GM03348 (cell line): Measurements from ENCODE around the gene ST8SIA4.

Experiments
- DNase-seq: peaks from one replicate; pipeline ENCODE4 v3.0.0; 2012; ENCODE audit warnings: low spot score

ST8SIA4 gene

DNA sequence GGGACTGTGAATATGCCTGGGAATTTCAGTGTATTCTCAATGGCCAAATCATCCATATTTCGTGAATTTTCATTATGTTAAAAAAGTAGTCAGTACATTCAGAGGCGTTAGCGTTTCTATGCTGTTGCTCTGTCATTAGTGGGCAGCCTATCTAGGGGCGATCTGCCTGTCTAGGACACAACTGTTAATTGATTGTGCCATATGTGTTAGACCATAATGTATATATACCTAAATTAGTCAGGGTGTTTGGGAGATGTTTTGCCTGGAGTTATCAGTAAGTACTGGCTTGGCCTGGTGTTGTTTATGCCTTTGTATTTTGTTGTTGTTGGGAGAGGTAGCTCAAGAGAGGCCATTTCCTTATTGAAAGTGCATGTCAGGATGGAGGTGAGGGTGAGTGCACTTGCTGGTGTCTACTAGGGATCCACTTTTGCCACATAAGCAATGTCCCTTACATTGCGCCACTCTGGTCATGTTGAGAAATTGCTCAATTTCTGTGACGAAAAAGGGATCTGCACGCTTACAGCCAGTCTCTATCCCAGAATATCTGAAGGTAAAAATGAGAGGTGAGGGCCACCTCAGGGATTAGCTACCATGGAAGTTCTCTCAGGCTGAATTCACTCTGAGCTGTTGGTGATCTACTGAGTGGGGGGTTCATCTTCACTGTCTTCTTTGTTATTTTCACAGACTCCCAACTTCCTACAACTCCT, 123.3 kb downstream of the ST8SIA4 start:
- no peak for DNase-seq

DNA sequence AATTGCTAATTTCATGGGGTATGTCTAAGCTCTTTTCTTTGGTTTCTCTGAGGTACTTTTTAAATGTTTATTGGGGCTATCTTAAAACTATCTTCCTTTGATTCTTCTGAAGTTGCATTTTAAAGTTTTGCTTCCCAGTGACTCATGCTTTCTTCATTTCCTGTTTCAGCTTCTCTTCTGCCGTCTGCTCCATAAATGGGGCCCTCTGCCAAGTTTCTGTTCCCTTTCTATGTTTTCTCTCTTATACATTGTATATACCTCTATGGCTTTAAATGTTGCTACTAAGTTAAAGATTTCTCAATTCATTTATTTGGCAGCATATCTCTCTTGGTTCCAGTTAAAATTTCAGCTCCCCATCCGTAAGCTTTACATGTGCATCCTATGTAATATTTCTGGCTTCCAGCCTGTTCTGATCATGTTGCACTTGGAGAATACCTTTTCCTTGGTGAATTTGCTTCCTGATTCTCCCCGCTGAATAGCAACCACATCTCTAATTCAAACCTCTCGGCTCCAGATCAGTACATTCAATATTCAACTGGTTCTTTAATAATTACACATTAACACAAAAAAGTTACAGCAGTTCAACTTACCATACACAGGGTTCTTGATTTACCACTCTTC, 125.3 kb downstream of the ST8SIA4 start:
- peak; percentile 61 for DNase-seq

DNA sequence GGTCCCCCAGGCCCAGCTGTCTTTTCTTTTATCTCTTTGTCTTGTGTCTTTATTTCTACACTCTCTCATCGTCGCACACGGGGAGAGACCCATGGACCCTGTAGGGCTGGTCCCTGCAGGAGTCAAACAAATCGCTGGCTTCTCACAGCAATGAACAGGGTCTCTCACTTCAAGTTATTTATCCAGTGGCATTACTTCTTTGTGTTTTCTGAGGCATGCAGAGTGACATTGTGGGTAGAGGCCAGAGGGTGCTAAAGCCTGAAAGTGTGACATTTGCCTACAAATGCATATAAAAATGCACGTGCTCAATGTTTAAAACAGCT, 127.6 kb downstream of the ST8SIA4 start:
- DNase-seq: no peak

DNA sequence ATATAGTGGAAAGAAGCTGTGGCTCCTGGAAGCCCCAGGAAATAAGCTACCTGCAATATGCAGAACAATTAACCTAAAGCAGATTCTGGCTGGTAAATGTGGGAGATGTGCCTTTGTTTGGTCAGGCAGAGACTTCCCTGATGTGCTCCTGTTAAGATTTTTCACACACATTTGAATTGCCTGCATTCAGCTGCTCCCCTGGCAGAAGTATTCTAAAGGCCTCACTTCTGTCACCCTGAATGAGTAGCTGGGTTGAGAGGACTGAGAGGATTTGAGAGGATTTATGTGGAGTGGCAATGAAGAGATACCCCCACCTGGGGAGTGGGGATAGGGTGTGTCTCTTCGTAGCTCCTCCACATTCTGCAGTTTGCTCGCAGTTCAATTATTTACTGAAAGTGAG, 130.5 kb downstream of the ST8SIA4 start:
- no peak for DNase-seq

DNA sequence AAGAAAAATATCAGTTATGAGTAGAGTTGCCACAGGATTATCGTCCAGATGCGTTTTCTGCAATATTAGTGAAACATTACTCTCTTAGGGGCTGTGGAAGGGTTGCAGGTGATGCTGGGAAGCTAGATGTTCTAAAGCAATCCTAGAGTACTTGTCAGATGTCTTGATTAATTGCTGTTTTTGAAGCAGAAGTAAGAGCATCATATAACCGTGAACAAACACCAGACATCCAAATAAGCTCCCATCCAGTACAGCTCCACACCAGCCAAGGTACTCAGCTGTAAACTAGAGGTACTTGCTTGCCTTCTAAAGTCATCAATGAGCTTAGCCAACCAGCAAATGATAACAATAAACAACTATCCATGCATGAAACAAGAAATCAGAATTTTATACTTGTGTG, 131.1 kb downstream of the ST8SIA4 start:
- DNase-seq: no peak

DNA sequence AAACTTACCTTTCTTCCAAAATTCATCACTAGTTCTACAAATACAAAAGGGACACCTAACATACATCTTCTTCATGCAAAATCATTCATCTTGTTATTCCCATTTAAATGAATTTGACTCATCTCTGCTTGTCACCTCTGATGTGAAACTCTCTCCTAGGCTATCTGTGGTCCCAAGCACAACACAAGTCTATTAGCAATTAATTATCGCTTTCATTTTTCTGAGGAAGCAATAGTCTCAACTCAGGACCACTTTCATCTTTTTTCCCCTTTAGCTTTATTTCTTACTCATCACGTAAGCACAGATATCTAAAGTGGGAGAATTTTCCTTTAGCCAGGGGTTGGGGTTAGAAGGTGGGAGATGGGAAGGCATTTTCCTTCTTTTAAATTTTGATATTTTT, 131.9 kb downstream of the ST8SIA4 start:
- DNase-seq: no peak

DNA sequence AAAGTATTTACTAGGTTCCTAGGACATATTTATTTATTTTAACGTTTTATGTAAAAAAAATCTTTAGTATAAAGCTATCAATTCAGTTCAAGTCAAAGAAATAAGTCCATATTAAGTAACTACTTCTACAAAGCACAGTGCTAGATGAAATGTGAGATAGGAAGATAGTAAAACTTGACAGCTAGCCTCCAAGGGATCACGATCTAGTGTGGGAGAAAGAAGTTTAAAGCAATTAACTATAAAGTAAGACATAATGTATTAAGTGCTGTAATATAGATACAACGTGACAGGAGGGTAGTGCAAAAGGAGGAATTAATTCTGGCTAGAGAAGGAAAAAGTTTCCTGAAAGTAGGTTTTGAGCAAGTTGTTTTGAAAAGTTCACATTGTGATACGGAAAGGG, 134.9 kb downstream of the ST8SIA4 start:
- no peak for DNase-seq

DNA sequence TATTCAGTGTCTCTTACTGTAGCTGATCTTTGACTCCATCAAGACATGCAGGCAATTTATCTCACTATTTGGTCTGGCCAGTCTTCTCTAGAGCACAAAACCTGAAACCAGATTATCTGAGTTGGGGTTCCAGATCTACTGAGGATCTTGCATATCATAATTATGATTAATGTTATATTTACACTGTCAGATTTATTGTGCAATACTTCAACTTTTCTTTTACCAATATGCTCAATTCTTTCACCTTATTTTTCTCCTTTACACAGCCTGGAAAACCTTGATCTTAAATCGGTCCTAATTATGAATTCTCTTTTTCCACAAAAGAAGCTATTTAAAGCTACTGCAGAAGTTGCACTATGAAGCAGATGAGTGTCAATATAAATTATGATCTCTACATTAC, 140.1 kb downstream of the ST8SIA4 start:
- no peak for DNase-seq

DNA sequence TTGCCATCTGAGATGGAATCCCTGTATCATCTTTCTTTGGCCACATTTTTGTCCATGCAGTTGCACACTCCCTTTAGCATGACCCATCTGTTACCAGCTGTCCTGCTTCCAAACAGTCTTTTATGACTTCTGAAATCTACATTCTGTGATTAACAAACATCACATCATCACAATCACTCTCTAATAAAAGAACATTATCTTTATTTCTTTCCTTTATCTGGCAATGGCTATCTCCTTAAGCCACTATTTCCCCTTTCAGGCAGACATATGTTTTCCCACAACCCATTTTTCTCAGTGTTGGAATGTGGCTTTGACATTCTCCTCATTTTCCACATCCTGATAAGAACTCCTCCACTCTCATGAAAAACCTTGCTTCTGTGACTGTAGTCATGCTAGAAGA, 141.0 kb downstream of the ST8SIA4 start:
- DNase-seq: no peak

DNA sequence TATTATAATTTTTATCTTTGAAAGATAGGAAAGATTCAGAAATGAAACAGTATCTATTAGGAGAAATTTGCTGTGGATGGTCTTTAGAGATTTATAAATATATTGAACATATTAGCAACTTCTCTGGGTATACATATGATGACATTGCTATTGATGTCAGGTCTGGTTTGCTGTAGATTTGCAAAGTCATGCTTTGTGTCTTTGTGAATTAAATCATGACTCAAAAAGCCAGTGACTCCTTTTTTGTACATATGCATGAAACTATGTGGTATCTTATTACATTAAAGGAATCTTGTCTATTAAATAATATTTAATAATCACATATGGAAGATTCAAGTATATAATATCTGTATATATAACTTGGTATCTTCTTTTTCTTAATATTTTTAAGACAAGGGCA, 141.9 kb downstream of the ST8SIA4 start:
- no peak for DNase-seq

DNA sequence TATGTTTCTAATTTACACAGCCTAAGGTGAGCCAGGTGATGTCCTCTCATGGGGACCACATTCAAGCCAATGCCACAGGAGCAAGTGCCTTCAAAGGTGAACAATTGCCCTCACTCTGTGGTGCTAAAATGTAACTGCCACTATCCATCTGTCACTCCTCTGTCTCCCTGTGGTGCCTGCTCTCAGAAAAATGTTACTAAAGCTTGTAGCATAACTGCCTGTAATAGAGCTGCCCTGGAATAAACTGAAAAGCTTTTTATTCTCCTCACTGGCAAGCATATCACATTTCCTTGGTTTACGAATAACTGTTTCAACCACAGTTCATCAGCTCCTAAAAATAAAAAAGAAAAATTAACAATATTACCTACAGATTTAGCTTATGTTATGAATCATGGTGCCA, 142.4 kb downstream of the ST8SIA4 start:
- no peak for DNase-seq

DNA sequence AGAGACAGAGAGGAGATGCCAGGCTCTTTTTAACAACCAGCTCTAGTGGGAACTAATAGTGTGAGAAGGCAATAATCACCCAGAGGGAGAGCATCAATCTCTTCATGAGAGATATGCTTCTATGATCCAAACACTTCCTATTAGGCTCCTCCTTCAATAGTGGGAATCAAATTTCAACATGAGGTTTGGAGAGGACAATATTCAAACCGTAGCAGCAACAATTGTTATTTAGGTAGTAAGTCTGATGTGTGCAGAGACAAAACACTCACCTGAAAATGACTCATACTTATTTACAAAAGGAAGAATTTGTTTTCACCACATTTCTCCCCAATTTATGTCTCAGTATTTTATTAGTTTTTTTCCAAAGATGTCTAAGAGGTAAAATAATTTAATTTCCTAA, 144.3 kb downstream of the ST8SIA4 start:
- no peak for DNase-seq

DNA sequence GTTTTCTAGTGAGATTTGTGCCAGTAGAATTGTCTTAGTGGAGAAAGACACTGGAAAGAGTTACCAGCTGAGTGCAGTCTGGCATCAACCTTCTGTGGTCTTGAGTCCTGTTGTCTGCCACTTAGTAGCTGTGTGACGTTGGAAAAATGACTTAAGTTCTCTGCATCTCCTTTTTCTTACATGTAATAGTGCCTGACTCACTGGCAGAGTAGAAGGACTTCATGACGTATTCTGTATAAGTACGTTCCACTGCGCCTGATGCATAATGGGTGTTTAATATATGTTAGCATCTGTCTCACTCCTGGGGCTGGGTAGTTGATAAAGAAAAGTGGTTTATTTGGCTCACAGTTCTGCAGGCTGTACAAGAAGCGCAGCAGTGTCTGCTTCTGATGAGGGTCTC, 144.8 kb downstream of the ST8SIA4 start:
- no peak for DNase-seq

DNA sequence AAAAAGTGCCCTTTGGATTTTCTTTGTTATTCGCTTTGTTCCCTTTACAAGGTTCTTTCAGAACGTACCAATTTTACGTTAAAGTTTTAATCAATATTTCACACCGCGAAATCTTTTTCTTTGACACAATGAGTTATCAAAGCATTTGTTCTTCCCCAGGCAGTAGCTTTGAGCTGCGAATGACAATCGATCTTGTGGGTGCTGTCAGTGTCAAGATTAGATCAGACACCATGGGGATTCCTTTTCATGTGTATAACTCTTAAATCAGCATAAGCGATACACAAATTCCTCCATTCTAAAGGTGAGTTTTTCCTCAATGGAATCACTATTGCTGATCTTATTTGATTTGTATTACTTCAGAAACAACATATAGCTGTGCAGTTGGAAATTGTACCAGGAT, 145.5 kb downstream of the ST8SIA4 start:
- DNase-seq: no peak
